Nephron (organoid): ENCODE data around the gene GNL1.

Source experiments
- H3K27ac Mint-ChIP-seq, 3 experiments: 2 replicates each; pipeline ENCODE4 v1.8.0; 2020; ENCODE audit warnings: mixed read lengths in 3 of 3, mild to moderate bottlenecking in 2 of 3, moderate library complexity in 1 of 3
- H3K27me3 Mint-ChIP-seq: 2 replicates; pipeline ENCODE4 v1.8.0; 2021; ENCODE audit warnings: low read depth, mild to moderate bottlenecking, moderate library complexity, mixed read lengths
- H3K36me3 Mint-ChIP-seq: 2 replicates; pipeline ENCODE4 v1.8.0; 2020; ENCODE audit warnings: low read depth, mixed read lengths
- H3K4me1 Mint-ChIP-seq: 2 replicates; pipeline ENCODE4 v1.8.0; 2020; ENCODE audit warnings: mixed read lengths
- H3K4me3 Mint-ChIP-seq, 3 experiments: 2 replicates each; pipeline ENCODE4 v1.8.0; 2020; ENCODE audit warnings: mild to moderate bottlenecking in 3 of 3, mixed read lengths in 3 of 3, moderate library complexity in 2 of 3
- H3K9me3 Mint-ChIP-seq: 2 replicates; pipeline ENCODE4 v1.8.0; 2020; ENCODE audit warnings: mixed read lengths
- CTCF ChIP-seq, 3 experiments: fragments of 200-600 bp; sonication (generic); IDR thresholded peaks; one replicate each; pipeline ENCODE4 v1.5.0; 2021; ENCODE audit warnings: antibody characterized with exemption in 3 of 3; ENCODE audit not compliant: unreplicated experiment in 3 of 3

Gene GNL1

GRCh38 chr6:30547454-30547853 lies 8.8 kb downstream of the GNL1 start:
- H3K9me3 Mint-ChIP-seq: no peaks in the 10 kb centered on the region
- no peak for TF ChIP-seq CTCF (IDR thresholded peaks at IDR 0.05; ENCODE audit: unreplicated experiment in 3 of 3)
- peaks cover 9% of the 10 kb centered on the region for H3K27me3 Mint-ChIP-seq

GRCh38 chr6:30544666-30545272 lies 11.5 kb downstream of the GNL1 start:
- Mint-ChIP-seq H3K27me3 (peaks cover 15% of the 10 kb centered on the region), H3K4me3 (no peak overlapping the region), H3K36me3 (peaks cover 21% of the 10 kb centered on the region), H3K4me1 (peaks cover 11% of the 10 kb centered on the region), H3K27ac (no peak overlapping the region), H3K9me3 (no peaks in the 10 kb centered on the region)
- TF ChIP-seq CTCF (IDR thresholded peaks at IDR 0.05; ENCODE audit: unreplicated experiment in 3 of 3): peak; percentile 66 to 73 (median 71)

More at GRCh38 chr6:30547454-30547853, 8.8 kb downstream of the GNL1 start:
- peaks cover 6% of the 10 kb centered on the region for H3K4me1 Mint-ChIP-seq
- no peak overlapping the region for H3K4me3 Mint-ChIP-seq
- H3K27ac Mint-ChIP-seq: no peak overlapping the region
- H3K36me3 Mint-ChIP-seq: peaks cover 43% of the 10 kb centered on the region

DNA sequence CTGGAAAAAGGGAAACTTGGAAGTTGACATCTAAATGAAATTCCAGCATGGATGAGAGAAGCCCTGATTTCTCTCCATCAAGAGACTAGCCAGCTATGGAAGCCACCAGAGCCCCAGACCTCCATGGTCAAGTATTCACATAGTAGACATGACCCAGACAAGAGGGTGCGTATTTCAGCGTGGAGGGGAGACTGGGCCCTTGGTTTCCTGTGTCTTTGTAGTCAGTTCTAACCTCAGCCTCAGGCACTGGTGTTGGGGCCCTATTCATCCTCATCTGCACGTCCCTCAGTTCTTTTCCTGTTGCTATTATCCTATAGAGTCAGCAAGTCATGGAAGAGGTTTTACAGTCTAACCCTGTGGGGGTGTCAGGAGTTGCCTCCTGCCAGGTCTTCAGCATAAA lies 12.5 kb downstream of the GNL1 start:
- Mint-ChIP-seq H3K27me3 (peaks cover 15% of the 10 kb centered on the region), H3K27ac (no peak overlapping the region), H3K4me1 (peaks cover 11% of the 10 kb centered on the region), H3K36me3 (peaks cover 11% of the 10 kb centered on the region), H3K9me3 (no peaks in the 10 kb centered on the region), H3K4me3 (no peak overlapping the region)
- TF ChIP-seq CTCF (IDR thresholded peaks at IDR 0.05; ENCODE audit: unreplicated experiment in 3 of 3): no peak

GRCh38 chr6:30542915-30543314 lies 13.4 kb downstream of the GNL1 start:
- H3K4me3 Mint-ChIP-seq: peak overlapping the region; percentile 51 to 60 (median 53)
- H3K4me1 Mint-ChIP-seq: peaks cover 11% of the 10 kb centered on the region
- H3K27ac Mint-ChIP-seq: no peak overlapping the region
- H3K36me3 Mint-ChIP-seq: peaks cover 3% of the 10 kb centered on the region
- TF ChIP-seq CTCF (IDR thresholded peaks at IDR 0.05; ENCODE audit: unreplicated experiment in 3 of 3): no peak
- H3K9me3 Mint-ChIP-seq: no peaks in the 10 kb centered on the region
- peaks cover 15% of the 10 kb centered on the region for H3K27me3 Mint-ChIP-seq

DNA sequence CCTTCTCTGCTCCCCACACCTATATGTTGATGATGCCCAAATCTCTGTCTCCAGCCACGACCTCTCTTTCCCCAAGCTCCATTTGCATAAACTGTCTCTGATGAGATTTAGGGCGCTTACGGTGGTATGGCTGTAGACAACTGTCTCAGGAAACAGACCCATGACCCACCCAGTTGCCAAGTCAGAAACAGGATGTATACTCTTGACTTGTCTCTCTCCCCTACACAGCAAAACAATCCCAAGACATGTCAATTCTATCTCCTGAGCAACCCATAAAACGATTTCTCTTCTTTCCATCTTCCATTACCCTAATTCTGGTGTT lies 13.9 kb downstream of the GNL1 start:
- Mint-ChIP-seq H3K36me3 (peaks cover 3% of the 10 kb centered on the region), H3K27ac (no peak overlapping the region), H3K4me1 (peaks cover 11% of the 10 kb centered on the region), H3K4me3 (peak overlapping the region; percentile 48 to 63 (median 60)), H3K9me3 (no peaks in the 10 kb centered on the region), H3K27me3 (peaks cover 15% of the 10 kb centered on the region)
- no peak for TF ChIP-seq CTCF (IDR thresholded peaks at IDR 0.05; ENCODE audit: unreplicated experiment in 3 of 3)
